ENCODE data around the gene HOXA3. TPM values are rescaled to one million over a fixed set of nuclear protein-coding genes. Genes with fewer than 3 reads are reported as not detected.

HOXA3 gene
- polyA plus RNA-seq (2013, experiment 1 of 2), result not detected
- polyA plus RNA-seq (2013, experiment 2 of 2), result not detected

DNA sequence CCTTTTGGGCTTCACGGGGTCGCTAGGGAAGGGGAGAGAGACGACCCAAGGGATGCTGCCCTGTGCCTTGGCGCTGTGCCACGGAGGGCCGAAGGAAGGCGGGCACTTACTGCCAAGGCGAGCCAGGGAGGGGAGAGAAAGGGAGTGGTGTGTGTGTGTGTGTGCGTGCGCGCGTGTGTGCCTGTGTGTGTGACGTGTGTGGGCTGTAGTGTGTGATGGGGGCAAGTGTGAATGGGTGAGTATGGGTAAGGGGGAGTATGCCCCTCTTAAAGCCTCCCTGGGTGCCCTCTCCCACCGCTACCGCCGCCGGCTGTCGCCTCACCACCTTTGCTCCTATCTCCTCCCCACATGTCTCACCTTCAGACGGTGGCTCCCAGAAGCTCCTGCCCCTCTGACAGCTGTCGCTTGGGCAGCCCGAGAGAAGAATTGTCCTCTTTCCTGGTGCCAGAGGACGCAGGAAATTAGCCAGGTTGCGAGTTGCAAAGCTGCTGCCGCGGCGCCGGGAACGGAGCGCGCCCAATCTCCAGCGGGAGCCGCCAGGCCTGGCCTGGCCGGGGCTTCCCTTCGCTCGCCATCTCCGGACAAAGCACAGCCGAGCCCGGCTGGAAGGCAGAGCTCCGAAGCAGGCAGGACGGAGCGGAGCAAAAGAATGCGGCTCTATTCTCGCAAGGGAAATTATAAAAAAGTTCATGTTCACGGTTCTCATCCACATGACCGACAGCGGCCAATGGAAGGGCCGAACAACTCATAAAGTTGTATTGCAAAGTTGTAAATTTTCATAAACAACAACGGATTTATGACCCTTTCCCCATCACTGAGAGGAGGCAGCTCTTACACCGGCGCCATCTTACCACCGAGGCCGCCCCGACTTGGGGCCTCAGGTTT is at the start of gene HOXA3:
TSS of gene HOXA3 (minus strand) at position 653 of the 885 bp plus-strand sequence. CDS start 41,943 bp downstream, outside the sequence.
- peaks cover 89% of the 10 kb centered on the region for H3K27me3 ChIP-seq (ENCODE audit: insufficient read depth, low read length, poor library complexity)
- no peaks in the 10 kb centered on the region for H3K79me1 ChIP-seq (ENCODE audit: low read length)
- no peak within 1 kb of the TSS for H2AK5ac ChIP-seq (ENCODE audit: low read length)
- H4K5ac ChIP-seq (ENCODE audit: low read length), result no peak within 1 kb of the TSS
- no peak for DNase-seq
- H3K18ac ChIP-seq (ENCODE audit: low read length), result no peak within 1 kb of the TSS
- no peak within 1 kb of the TSS for H2BK5ac ChIP-seq (ENCODE audit: low read length)
- no peaks in the 10 kb centered on the region for H3K79me2 ChIP-seq (ENCODE audit: control insufficient read depth, insufficient read depth, low read length)
- H3K36me3 ChIP-seq (ENCODE audit: control insufficient read depth, insufficient read depth, low read length), result no peaks in the 10 kb centered on the region
- H3K23ac ChIP-seq (ENCODE audit: low read length), result no peak within 1 kb of the TSS
- no peak within 1 kb of the TSS for H3K4ac ChIP-seq (ENCODE audit: low read depth, low read length)
- no peak within 1 kb of the TSS for H3K27ac ChIP-seq (ENCODE audit: low read depth, low read length)
- WGBS (ENCODE audit: extremely low coverage, insufficient coverage, low lambda C conversion rate), result no CpG with 5 or more reads among the region's 53 CpGs
- H3K4me3 ChIP-seq (ENCODE audit: low read length), result no peak within 1 kb of the TSS
- no peak within 1 kb of the TSS for H2BK120ac ChIP-seq (ENCODE audit: low read depth, low read length)
- no peak within 1 kb of the TSS for H4K8ac ChIP-seq (ENCODE audit: low read depth, low read length)
- H2BK15ac ChIP-seq (replicated peaks; ENCODE audit: low read depth), result no peak within 1 kb of the TSS
- H3K4me1 ChIP-seq (ENCODE audit: control insufficient read depth, low read depth, low read length), result no peaks in the 10 kb centered on the region
- H3K4me2 ChIP-seq (ENCODE audit: low read length), result no peak within 1 kb of the TSS
- H3K9ac ChIP-seq (ENCODE audit: low read length), result no peak within 1 kb of the TSS
- no peak within 1 kb of the TSS for H3K56ac ChIP-seq (ENCODE audit: low read length)

DNA sequence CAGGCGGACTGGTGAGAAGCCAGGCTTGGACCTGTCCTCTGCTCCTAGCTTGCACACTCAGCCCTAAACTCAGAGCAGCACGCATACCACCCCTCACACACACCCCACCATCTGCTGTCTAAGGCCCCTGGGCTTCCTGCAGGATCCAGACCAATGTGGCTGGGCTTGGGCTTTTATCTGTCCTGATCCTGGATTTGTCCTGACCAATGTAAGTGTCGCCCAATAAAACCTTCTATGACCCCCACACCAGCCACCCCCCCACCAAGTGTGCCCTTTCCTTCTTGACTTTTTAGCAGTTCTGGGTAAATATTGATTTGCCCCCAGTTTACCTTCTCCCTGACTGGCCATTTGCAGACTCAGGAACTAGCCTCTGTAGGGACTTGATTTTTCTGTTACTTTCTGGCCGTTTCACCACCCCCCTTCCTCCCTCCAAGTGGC is 49.2 kb upstream of the HOXA3 start:
- Histone ChIP-seq H3K27ac (ENCODE audit: low read depth, low read length) (no peak overlapping the region), H2AK5ac (ENCODE audit: low read length) (no peak overlapping the region), H2BK15ac (replicated peaks; ENCODE audit: low read depth) (no peak overlapping the region), H3K9ac (ENCODE audit: low read length) (no peak overlapping the region), H3K79me2 (ENCODE audit: control insufficient read depth, insufficient read depth, low read length) (no peaks in the 10 kb centered on the region), H3K4ac (ENCODE audit: low read depth, low read length) (no peak overlapping the region), H3K36me3 (ENCODE audit: control insufficient read depth, insufficient read depth, low read length) (no peaks in the 10 kb centered on the region), H4K8ac (ENCODE audit: low read depth, low read length) (no peak overlapping the region), H3K27me3 (ENCODE audit: insufficient read depth, low read length, poor library complexity) (peaks cover 81% of the 10 kb centered on the region), H3K18ac (ENCODE audit: low read length) (no peak overlapping the region), H2BK5ac (ENCODE audit: low read length) (no peak overlapping the region), H3K23ac (ENCODE audit: low read length) (no peak overlapping the region), H3K4me2 (ENCODE audit: low read length) (no peak overlapping the region), H3K79me1 (ENCODE audit: low read length) (no peaks in the 10 kb centered on the region), H4K5ac (ENCODE audit: low read length) (no peak overlapping the region), H3K56ac (ENCODE audit: low read length) (no peak overlapping the region), H2BK120ac (ENCODE audit: low read depth, low read length) (no peak overlapping the region), H3K4me1 (ENCODE audit: control insufficient read depth, low read depth, low read length) (peaks cover 3% of the 10 kb centered on the region), H3K4me3 (ENCODE audit: low read length) (no peak overlapping the region)
- DNase-seq, result no peak
- no CpG with 5 or more reads among the region's 4 CpGs for WGBS (ENCODE audit: extremely low coverage, insufficient coverage, low lambda C conversion rate)

DNA sequence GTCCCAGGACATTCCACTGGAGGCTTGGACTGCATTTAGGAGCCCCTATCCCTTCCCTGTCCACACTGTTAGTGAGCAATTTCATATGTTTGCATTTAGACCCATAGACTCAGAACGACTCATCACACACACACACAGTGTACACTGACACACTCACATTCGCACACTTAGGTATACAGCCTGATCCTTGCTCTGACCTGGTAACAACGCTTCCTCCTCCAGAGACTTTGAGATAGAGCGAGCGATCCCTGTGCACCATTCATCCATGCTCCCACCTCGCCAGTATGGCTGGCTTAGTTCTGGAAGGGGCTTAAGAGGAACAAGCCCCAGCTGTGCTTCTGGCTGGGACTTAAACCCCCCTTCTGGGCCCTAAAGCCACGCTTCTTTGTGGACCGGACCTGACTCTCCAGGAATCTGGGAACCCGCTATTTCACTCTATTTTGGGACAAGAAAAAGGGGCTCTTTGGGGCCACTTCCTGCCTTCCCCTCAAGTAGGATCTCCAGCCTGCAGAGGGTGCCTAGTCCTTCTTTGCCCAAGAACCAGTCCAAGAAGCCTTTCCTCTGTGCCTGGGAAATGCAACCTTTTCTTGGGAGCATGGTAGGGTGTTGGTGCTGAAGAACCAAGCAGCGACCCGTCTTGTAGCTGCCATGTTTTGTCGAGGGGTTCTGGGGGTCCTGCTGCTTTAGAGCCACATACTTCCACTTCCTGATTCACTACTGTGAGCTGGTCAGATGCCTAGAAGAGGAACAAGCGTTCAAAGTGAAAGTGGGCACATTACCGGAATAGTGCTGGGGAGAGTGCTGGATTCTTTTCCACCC is 48.6 kb upstream of the HOXA3 start:
- Histone ChIP-seq H3K79me1 (ENCODE audit: low read length) (no peaks in the 10 kb centered on the region), H3K56ac (ENCODE audit: low read length) (no peak overlapping the region), H3K4ac (ENCODE audit: low read depth, low read length) (no peak overlapping the region), H2AK5ac (ENCODE audit: low read length) (no peak overlapping the region), H3K4me1 (ENCODE audit: control insufficient read depth, low read depth, low read length) (peaks cover 3% of the 10 kb centered on the region), H3K4me2 (ENCODE audit: low read length) (no peak overlapping the region), H3K27ac (ENCODE audit: low read depth, low read length) (no peak overlapping the region), H4K5ac (ENCODE audit: low read length) (no peak overlapping the region), H2BK5ac (ENCODE audit: low read length) (no peak overlapping the region), H4K8ac (ENCODE audit: low read depth, low read length) (no peak overlapping the region), H3K23ac (ENCODE audit: low read length) (no peak overlapping the region), H3K18ac (ENCODE audit: low read length) (no peak overlapping the region), H2BK15ac (replicated peaks; ENCODE audit: low read depth) (no peak overlapping the region), H2BK120ac (ENCODE audit: low read depth, low read length) (no peak overlapping the region), H3K4me3 (ENCODE audit: low read length) (no peak overlapping the region), H3K9ac (ENCODE audit: low read length) (peak overlapping the region; percentile 0), H3K27me3 (ENCODE audit: insufficient read depth, low read length, poor library complexity) (peaks cover 76% of the 10 kb centered on the region), H3K36me3 (ENCODE audit: control insufficient read depth, insufficient read depth, low read length) (no peaks in the 10 kb centered on the region), H3K79me2 (ENCODE audit: control insufficient read depth, insufficient read depth, low read length) (no peaks in the 10 kb centered on the region)
- DNase-seq, result no peak
- WGBS (ENCODE audit: extremely low coverage, insufficient coverage, low lambda C conversion rate), result no CpG with 5 or more reads among the region's 14 CpGs

DNA sequence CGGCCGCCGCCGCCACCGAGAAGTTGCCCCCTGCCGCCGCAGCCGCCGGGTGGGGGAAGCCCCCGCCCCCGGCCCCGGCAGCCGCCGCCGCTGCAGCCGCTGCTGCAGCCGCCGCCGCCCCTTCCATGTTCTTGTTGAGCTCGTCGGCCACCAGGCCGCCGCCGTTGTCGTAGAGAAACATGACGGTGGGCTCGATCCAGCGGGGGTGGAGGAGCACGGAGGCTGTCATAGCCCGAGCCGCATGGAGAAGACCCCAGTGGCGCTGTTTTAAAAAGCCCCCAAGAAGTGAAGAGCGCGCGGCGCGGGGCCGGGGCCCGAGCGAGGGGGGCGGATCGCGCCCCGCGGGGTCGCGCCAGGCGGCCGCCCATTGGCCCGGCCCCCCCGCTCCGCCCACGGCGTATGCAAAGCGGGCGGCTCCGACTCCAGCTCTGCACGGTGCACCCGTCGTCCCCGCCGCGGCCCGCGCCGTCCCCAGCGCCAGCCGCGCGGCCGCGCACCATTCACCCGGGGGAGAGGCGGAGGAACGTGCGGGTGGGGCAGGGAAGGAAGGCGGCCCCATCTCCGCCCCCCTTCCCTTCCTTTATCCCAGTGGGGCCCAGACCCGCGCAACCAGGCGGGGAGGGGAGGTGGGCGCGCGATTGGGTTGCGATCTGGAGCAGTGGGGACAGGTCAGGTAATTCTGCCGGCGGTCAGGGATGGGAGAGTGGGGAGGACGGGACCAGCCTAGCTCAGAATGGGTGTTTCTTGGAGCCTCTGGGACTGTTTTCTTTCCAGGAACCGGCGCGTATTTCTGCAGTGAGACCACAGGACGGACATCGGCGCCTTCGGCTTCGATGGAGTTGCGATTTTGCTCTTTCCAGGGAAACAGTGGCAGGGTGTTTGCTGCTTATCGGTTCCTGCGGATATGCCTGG is 47.7 kb upstream of the HOXA3 start, which contains the start of gene HOXA13:
TSS of gene HOXA13 (minus strand) at position 243 of the 912 bp plus-strand sequence. CDS start at position 229, 14 bp downstream.
- H3K27ac ChIP-seq (ENCODE audit: low read depth, low read length), result no peak within 1 kb of the TSS
- no peak within 1 kb of the TSS for H3K4me3 ChIP-seq (ENCODE audit: low read length)
- H3K4ac ChIP-seq (ENCODE audit: low read depth, low read length), result no peak within 1 kb of the TSS
- no peak within 1 kb of the TSS for H3K18ac ChIP-seq (ENCODE audit: low read length)
- no peak within 1 kb of the TSS for H2AK5ac ChIP-seq (ENCODE audit: low read length)
- no peak within 1 kb of the TSS for H2BK5ac ChIP-seq (ENCODE audit: low read length)
- peaks cover 3% of the 10 kb centered on the region for H3K4me1 ChIP-seq (ENCODE audit: control insufficient read depth, low read depth, low read length)
- no peak within 1 kb of the TSS for H2BK15ac ChIP-seq (replicated peaks; ENCODE audit: low read depth)
- H3K23ac ChIP-seq (ENCODE audit: low read length), result no peak within 1 kb of the TSS
- H3K36me3 ChIP-seq (ENCODE audit: control insufficient read depth, insufficient read depth, low read length), result no peaks in the 10 kb centered on the region
- H3K56ac ChIP-seq (ENCODE audit: low read length), result peak within 1 kb of the TSS; percentile 56
- no peaks in the 10 kb centered on the region for H3K79me2 ChIP-seq (ENCODE audit: control insufficient read depth, insufficient read depth, low read length)
- H3K9ac ChIP-seq (ENCODE audit: low read length), result peak within 1 kb of the TSS; percentile 13
- no peaks in the 10 kb centered on the region for H3K79me1 ChIP-seq (ENCODE audit: low read length)
- no peak within 1 kb of the TSS for H4K8ac ChIP-seq (ENCODE audit: low read depth, low read length)
- no CpG with 5 or more reads among the region's 99 CpGs for WGBS (ENCODE audit: extremely low coverage, insufficient coverage, low lambda C conversion rate)
- peak within 1 kb of the TSS; percentile 67 for H3K4me2 ChIP-seq (ENCODE audit: low read length)
- no peak within 1 kb of the TSS for H2BK120ac ChIP-seq (ENCODE audit: low read depth, low read length)
- no peak within 1 kb of the TSS for H4K5ac ChIP-seq (ENCODE audit: low read length)
- peaks cover 69% of the 10 kb centered on the region for H3K27me3 ChIP-seq (ENCODE audit: insufficient read depth, low read length, poor library complexity)
- no peak for DNase-seq

Measured in mesendoderm (in vitro differentiated cells).